SJCRH30 (cell line): ENCODE measurements around the gene MIAT. TPM values are rescaled to one million over a fixed set of nuclear protein-coding genes. Genes with fewer than 3 reads are reported as not detected.
A peak's percentile ranks its signal among the peaks of the same experiment; 100 is the strongest.

ENCODE experiments used
- DNase-seq, 2 experiments: peaks; one replicate each; pipeline ENCODE4 v3.0.0-alpha.2; 2015 to 2020
- H3K27ac ChIP-seq: fragments of 250-450 bp; sonication (Bioruptor Pico); 2 replicates; pipeline ENCODE4 v1.5.1; 2020; ENCODE audit warnings: mild to moderate bottlenecking, moderate library complexity
- H3K27me3 ChIP-seq: fragments of 250-450 bp; sonication (Bioruptor Pico); 2 replicates; pipeline ENCODE4 v1.5.1; 2020; ENCODE audit warnings: mild to moderate bottlenecking, moderate library complexity
- H3K36me3 ChIP-seq: fragments of 250-450 bp; sonication (Bioruptor Pico); 2 replicates; pipeline ENCODE4 v1.5.1; 2020; ENCODE audit warnings: mild to moderate bottlenecking, moderate library complexity
- H3K4me1 ChIP-seq: fragments of 250-450 bp; sonication (Bioruptor Pico); 2 replicates; pipeline ENCODE4 v1.5.1; 2020; ENCODE audit warnings: mild to moderate bottlenecking, moderate library complexity
- H3K4me3 ChIP-seq: fragments of 250-450 bp; sonication (Bioruptor Pico); 2 replicates; pipeline ENCODE4 v1.5.1; 2020; ENCODE audit warnings: mild to moderate bottlenecking, moderate library complexity
- H3K9me3 ChIP-seq: fragments of 250-450 bp; sonication (Bioruptor Pico); replicated peaks from 2 replicates; pipeline ENCODE4 v1.5.1; 2020; ENCODE audit warnings: mild to moderate bottlenecking, moderate library complexity
- total RNA-seq: library from RNA; depleted of rRNA; stranded (reverse); fragments of >200 nt; shearing (Covaris generic); gene quantifications from 2 replicates; pipeline ENCODE4 v1.2.3, GENCODE V29; 2014

The MIAT gene
- total RNA-seq, 1 experiment from 2014 or later, result 1.9 TPM

- Histone ChIP-seq H3K27me3 (no peaks in the 10 kb centered on the region), H3K36me3 (no peaks in the 10 kb centered on the region), H3K4me3 (no peak overlapping the region), H3K9me3 (no peaks in the 10 kb centered on the region; the same call in 1 of the 2 replicates), H3K4me1 (peaks cover 9% of the 10 kb centered on the region), H3K27ac (no peak overlapping the region)
- DNase-seq, result no peak
These were observed 52.4 kb downstream of the MIAT start for GRCh38 chr22:26709617-26710390.

GRCh38 chr22:26711205-26711963 is 54.0 kb downstream of the MIAT start:
- no peaks in the 10 kb centered on the region for H3K4me1 ChIP-seq
- no peaks in the 10 kb centered on the region for H3K36me3 ChIP-seq
- H3K4me3 ChIP-seq, result no peak overlapping the region
- no peaks in the 10 kb centered on the region; the same call in 1 of the 2 replicates for H3K9me3 ChIP-seq
- no peak overlapping the region for H3K27ac ChIP-seq
- DNase-seq, result no peak
- no peaks in the 10 kb centered on the region for H3K27me3 ChIP-seq

- H3K27me3 ChIP-seq, result no peaks in the 10 kb centered on the region
- no peak overlapping the region for H3K4me3 ChIP-seq
- DNase-seq, result no peak
- no peaks in the 10 kb centered on the region for H3K4me1 ChIP-seq
- no peaks in the 10 kb centered on the region; the same call in 1 of the 2 replicates for H3K9me3 ChIP-seq
- no peak overlapping the region for H3K27ac ChIP-seq
- no peaks in the 10 kb centered on the region for H3K36me3 ChIP-seq
These were observed 54.8 kb downstream of the MIAT start for GRCh38 chr22:26712158-26712557.

DNA sequence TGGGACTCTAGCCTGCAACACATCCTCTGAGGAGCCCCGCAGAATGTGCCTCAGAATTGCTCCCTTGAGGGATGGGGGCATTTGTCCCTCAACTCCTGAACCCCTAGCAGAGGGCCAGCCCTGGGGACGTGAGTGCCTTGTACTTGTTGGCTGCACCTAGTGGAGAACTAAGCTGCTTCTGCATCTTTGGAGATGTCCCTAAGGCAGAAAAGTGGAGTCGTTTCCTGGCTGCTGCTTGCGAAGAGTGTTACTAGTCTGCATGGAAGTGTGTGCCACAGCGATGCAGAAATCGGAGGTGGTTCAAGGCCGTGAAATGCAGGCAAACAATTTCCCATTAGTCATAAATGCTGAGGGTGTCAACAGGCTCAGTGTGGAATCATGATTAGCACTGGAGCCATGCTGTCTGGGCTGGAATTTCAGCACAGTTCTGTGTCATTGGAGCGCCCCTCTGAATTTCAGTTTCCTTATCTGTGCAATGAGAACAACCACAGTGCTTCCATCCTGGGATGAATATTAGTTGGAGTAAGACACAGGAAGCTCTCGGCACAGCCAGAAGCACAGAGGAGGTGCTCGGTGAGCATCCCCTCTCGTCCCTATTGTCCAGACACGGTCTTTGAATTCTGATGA is 56.5 kb downstream of the MIAT start:
- DNase-seq, result no peak
- peaks cover 7% of the 10 kb centered on the region for H3K4me1 ChIP-seq
- H3K9me3 ChIP-seq, result no peaks in the 10 kb centered on the region
- no peak overlapping the region for H3K4me3 ChIP-seq
- peak overlapping the region; percentile 31; the same call in 1 of the 2 replicates for H3K27ac ChIP-seq
- H3K36me3 ChIP-seq, result no peaks in the 10 kb centered on the region
- no peaks in the 10 kb centered on the region for H3K27me3 ChIP-seq

DNA sequence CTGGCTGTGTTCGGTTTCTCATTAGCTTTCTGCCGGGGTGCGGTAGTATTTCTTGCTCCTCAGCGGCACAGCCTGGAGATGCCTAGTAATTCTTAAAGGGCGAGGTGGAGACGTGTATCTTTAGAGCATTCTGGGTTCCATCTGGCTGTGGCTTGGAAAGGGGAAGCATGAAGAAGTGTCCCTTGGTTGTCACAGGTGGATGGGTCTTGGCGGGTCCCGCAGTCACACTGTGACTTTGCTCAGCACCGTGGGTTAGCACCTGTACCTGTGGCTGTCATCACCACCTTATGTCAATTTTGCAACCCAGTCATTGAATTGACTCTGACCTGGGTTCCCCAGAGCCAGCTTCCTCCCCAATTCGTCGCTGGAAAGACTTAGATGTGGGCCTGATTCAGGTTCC is 57.6 kb downstream of the MIAT start:
- no peak for DNase-seq
- Histone ChIP-seq H3K4me3 (no peak overlapping the region), H3K36me3 (no peaks in the 10 kb centered on the region), H3K9me3 (no peaks in the 10 kb centered on the region), H3K4me1 (peaks cover 12% of the 10 kb centered on the region), H3K27ac (no peak overlapping the region), H3K27me3 (no peaks in the 10 kb centered on the region)

- no peak for DNase-seq
- Histone ChIP-seq H3K27ac (no peak overlapping the region), H3K27me3 (no peaks in the 10 kb centered on the region), H3K4me1 (peaks cover 12% of the 10 kb centered on the region), H3K36me3 (no peaks in the 10 kb centered on the region), H3K4me3 (no peak overlapping the region), H3K9me3 (no peaks in the 10 kb centered on the region)
These were observed 58.1 kb downstream of the MIAT start for GRCh38 chr22:26715392-26715936.

- Histone ChIP-seq H3K4me3 (no peak overlapping the region), H3K9me3 (no peaks in the 10 kb centered on the region), H3K4me1 (peaks cover 12% of the 10 kb centered on the region), H3K36me3 (peaks cover 3% of the 10 kb centered on the region; the same call in 1 of the 2 replicates), H3K27ac (no peak overlapping the region; the same call in 1 of the 2 replicates), H3K27me3 (no peaks in the 10 kb centered on the region)
- DNase-seq, result no peak
These were observed 61.1 kb downstream of the MIAT start for GRCh38 chr22:26718488-26718887.

DNA sequence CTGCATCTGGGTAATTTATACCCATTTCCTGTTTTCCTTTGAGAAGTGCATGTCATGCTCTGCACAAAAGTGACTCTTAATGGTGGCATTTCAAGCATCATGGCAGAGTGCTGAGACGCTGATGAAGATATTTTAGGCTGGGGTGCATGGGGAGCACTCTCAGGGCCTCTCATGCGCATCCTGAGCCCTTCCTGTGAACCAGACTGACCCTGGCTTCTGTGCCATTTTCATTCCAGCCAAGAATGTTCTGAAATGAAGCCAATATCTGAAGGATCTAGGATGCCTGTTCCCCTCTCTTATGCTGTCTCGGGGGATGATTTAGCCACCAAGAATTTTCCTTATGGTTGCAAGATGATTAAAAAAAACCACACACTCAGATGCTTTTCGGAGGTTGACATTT is 61.5 kb downstream of the MIAT start:
- DNase-seq, result peak; percentile 33
- H3K4me3 ChIP-seq, result no peak overlapping the region
- peaks cover 3% of the 10 kb centered on the region; the same call in 1 of the 2 replicates for H3K36me3 ChIP-seq
- no peak overlapping the region; the same call in 1 of the 2 replicates for H3K27ac ChIP-seq
- H3K4me1 ChIP-seq, result peaks cover 12% of the 10 kb centered on the region
- H3K27me3 ChIP-seq, result no peaks in the 10 kb centered on the region
- H3K9me3 ChIP-seq, result no peaks in the 10 kb centered on the region

DNA sequence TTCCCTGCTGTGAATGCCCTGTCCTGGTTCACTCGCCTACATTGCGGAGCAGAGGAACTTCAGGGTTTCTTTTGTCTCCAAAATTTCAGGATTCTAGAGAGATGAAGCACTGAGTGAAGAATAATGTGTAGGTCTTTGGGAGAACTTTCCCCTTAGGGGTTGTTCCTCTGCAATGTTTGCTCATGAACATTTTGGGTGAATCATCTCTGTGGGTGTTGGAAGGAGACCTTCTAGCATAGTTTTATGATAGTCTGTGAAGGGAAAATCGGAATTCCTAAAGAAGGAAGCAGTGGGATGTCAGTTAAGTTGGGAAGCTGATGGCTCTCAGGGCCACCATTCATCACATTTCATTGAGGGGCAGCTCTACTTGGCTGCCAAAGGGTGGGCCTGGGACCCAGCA is 64.8 kb downstream of the MIAT start:
- Histone ChIP-seq H3K9me3 (no peaks in the 10 kb centered on the region), H3K4me1 (peaks cover 12% of the 10 kb centered on the region), H3K36me3 (peaks cover 3% of the 10 kb centered on the region; the same call in 1 of the 2 replicates), H3K27me3 (no peaks in the 10 kb centered on the region), H3K4me3 (no peak overlapping the region), H3K27ac (no peak overlapping the region)
- DNase-seq, result no peak

DNA sequence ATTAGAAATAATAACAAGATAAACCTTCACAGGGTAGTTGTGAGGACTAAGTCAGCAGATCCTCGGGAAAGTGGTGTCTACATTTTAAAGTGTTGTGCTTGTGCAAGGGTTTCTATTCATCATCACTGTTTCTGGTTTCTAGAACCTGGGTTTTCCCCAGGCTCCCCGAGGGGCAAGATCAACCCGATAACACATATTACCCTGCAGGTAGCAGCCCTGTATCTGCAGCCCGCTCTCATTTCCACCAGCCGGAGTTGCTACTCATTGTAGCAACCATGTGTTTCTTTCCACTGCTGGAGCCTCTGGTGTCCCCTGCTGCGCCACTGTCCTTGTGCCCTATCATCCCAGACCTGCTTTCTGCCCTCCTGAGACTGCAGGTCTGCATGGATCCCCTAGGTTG is 67.0 kb downstream of the MIAT start:
- no peak for DNase-seq
- Histone ChIP-seq H3K27me3 (no peaks in the 10 kb centered on the region), H3K27ac (no peak overlapping the region), H3K9me3 (no peaks in the 10 kb centered on the region), H3K36me3 (peaks cover 3% of the 10 kb centered on the region; the same call in 1 of the 2 replicates), H3K4me3 (no peak overlapping the region), H3K4me1 (peaks cover under 1% of the 10 kb centered on the region; the same call in 1 of the 2 replicates)

GRCh38 chr22:26725012-26725676 is 67.8 kb downstream of the MIAT start:
- H3K36me3 ChIP-seq, result peaks cover 3% of the 10 kb centered on the region; the same call in 1 of the 2 replicates
- no peaks in the 10 kb centered on the region; the same call in 1 of the 2 replicates for H3K4me1 ChIP-seq
- DNase-seq, result no peak
- H3K27me3 ChIP-seq, result no peaks in the 10 kb centered on the region
- no peak overlapping the region for H3K4me3 ChIP-seq
- no peak overlapping the region for H3K27ac ChIP-seq
- H3K9me3 ChIP-seq, result no peaks in the 10 kb centered on the region
